ENCODE measurements around the gene SEPTIN10. TPM values are rescaled to one million over a fixed set of nuclear protein-coding genes. Genes with fewer than 3 reads are reported as not detected.

SEPTIN10 gene
- total and polyA plus RNA-seq, 2 of the 8 experiments (the other 6 are each of a cell fraction or from before 2014, with no cell fraction given), result 23.7 to 101 TPM

- TF ChIP-seq SAP30 (IDR thresholded peaks at IDR 0.05; ENCODE audit: insufficient read depth, insufficient replicate concordance, low read length), result no peak
- no peak for TF ChIP-seq CBX5 (IDR thresholded peaks at IDR 0.05; ENCODE audit: low read depth, low read length)
- no peak for TF ChIP-seq NANOG (IDR thresholded peaks at IDR 0.05; ENCODE audit: insufficient read depth, low read depth, low read length, poor library complexity, severe bottlenecking)
- no peak for TF ChIP-seq TAF1 (IDR thresholded peaks at IDR 0.05; ENCODE audit: low read depth, low read length)
- TF ChIP-seq CHD1 (IDR thresholded peaks at IDR 0.05; ENCODE audit: low read depth, low read length), result no peak
- TF ChIP-seq, protein P1, sequence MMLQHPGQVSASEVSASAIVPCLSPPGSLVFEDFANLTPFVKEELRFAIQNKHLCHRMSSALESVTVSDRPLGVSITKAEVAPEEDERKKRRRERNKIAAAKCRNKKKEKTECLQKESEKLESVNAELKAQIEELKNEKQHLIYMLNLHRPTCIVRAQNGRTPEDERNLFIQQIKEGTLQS (IDR thresholded peaks at IDR 0.05; ENCODE audit: insufficient read depth, low read depth, low read length), result no peak
- no peak for TF ChIP-seq JUND (IDR thresholded peaks at IDR 0.05; ENCODE audit: low read length)
- TF ChIP-seq CREB1 (IDR thresholded peaks at IDR 0.05), result no peak
- no peak for TF ChIP-seq CTBP2 (IDR thresholded peaks at IDR 0.05; ENCODE audit: borderline replicate concordance, insufficient read depth, insufficient read length, low read length)
These were observed 87.9 kb downstream of the SEPTIN10 start (continued) for GRCh38 chr2:109525836-109526235.

Data from H1 (cell line).